NCI-H146 treated with DMSO at 0.1 percent for 48 hours (cell line): ENCODE measurements around the gene CDH1.

ENCODE experiments used
- DNase-seq: peaks from one replicate; lab custom pipeline; 2025; ENCODE audit not compliant: unreplicated experiment; lab: John Stamatoyannopoulos, UW

Gene CDH1

DNA sequence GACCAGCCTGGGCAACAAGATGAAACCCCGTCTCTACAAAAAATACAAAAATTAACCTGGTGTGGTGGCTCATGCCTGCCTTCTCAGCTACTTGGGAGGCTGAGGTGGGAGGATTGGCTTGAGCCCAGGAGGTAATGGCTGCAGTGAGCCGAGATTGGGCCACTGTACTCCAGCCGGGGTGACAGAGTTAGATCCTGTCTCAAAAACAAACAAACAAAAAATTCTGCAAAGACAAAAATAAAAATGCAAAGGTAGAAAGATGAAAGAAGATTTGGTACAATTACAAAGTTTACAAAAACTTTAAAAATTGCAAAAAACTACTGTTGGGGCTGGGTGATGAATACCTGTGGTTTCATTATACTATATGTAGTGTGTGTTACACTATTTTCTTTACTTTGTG lies 5.5 kb upstream of the CDH1 start:
- no peak for DNase-seq

DNA sequence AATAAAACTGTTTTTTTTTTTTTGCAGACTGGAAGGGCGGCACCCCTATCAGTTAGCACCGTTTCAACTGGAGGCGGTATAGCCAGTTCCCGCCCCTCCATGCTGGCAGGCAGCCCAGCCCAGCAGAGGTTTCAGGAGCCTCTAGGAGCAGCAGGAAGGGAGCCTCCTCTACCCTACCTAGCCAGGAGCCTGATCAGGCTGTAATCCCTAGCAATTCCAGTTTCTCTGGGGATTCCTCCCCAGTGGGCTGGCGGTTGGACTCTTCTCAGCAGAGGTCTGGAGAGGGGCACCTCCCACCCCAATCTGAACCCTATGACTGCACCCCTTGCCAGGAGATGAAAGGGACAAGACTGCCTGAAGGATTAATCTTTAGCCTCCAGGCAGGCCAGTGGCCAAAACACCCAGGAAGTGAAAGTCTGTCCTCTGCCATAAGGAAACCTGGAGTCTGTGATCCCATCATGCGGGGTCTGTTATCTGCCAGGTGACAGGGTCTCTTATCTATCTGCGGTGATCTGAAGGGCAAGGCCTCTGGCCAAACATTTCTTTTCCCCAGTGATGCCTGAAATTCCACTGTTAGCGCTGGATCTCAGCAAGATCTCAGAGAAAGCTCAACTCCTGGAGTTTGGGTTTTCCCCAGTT lies 4.9 kb upstream of the CDH1 start:
- DNase-seq, result no peak

DNA sequence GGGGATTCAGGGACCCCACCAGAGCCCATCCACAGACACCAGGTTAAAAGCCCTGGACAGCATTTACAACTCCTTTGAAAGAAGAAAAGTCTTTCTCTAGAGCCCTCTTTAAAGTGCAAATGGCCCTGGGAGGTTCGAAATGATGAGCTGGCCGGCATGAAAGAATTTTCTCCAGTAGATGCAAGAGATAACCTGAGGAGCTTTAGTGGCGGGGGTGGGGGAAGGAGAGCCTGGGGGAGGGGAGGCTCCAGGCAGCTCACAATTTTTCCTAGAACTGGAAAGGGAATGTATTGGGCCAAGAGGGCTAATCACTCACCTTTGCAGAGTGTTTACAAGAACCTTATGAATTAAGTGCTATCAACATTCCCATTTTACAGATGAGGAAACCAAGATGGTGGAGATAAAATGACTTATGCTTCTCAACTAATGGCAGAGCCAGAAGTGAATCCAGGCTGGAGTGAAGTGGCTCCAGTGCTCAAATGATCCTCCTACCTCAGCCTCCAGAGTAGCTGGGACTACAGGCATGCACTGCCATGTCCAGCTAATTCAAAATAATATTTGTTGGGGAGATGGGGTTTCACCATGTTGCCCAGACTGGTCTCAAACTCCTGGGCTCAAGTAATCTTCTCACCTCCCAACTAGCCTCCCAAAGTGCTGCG lies 4.2 kb upstream of the CDH1 start:
- no peak for DNase-seq

DNA sequence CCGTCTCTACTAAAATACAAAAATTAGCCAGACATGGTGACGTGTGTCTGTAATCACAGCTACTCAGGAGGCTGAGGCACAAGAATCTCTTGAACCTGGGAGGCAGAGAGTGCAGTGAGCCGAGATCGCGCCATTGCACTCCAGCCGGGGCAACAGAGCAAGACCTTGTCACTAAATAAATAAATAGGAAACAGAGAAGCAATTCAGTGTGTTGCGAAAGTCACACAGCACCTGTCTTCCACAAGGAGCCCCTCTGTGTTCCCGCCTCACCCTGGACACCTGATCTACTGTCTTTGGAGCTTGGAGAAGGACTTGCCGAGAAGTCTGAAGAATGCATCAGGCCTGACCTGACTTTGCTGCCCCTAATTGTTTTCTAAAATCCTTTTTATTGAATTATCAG lies 3.5 kb upstream of the CDH1 start:
- DNase-seq, result no peak

DNA sequence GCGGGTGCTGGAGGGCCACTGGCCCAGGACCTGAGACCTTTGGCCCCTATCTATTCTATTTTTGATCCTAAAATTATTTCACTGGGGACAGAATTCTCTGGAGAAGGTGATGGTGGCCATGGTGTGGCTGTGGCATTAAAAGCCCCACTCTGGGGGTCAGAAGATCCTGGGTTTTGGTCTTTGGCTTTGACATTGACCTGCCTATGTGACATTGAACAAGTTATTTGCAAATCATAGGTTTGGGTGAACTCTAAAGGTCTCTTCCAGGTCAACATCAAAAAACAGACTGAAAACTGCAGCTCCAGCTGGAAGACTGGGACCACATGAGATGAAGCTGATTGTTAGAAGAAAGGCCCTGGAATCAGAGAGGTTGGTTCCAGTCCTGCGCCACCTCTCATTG lies 2.3 kb upstream of the CDH1 start:
- no peak for DNase-seq

DNA sequence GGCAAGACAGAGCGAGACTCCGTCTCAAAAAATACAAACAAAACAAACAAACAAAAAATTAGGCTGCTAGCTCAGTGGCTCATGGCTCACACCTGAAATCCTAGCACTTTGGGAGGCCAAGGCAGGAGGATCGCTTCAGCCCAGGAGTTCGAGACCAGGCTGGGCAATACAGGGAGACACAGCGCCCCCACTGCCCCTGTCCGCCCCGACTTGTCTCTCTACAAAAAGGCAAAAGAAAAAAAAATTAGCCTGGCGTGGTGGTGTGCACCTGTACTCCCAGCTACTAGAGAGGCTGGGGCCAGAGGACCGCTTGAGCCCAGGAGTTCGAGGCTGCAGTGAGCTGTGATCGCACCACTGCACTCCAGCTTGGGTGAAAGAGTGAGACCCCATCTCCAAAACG lies 531 bp upstream of the CDH1 start:
- DNase-seq, result no peak

DNA sequence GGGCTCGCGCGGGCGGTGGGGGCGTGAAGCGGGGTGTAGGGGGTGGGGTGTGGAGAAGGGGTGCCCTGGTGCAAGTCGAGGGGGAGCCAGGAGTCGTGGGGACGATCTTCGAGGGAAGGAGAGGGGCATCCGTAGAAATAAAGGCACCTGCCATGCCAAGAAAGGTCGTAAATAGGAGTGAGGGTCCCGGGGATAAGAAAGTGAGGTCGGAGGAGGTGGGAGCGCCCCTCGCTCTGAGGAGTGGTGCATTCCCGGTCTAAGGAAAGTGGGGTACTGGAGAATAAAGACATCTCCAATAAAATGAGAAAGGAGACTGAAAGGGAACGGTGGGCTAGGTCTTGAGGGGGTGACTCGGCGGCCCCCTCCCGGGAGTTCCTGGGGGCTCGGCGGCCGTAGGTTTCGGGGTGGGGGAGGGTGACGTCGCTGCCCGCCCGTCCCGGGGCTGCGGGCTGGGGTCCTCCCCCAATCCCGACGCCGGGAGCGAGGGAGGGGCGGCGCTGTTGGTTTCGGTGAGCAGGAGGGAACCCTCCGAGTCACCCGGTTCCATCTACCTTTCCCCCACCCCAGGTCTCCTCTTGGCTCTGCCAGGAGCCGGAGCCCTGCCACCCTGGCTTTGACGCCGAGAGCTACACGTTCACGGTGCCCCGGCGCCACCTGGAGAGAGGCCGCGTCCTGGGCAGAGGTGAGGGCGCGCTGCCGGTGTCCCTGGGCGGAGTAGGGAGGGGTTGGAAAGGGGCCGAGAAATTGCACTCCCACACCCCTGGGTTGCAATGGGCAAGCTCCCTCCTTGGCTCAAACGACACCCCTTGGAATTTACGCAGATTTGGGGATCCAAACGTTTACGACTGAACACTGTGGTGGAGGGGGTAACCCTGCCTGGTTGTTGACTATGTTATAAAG lies 888 bp downstream of the CDH1 start:
- no peak for DNase-seq

DNA sequence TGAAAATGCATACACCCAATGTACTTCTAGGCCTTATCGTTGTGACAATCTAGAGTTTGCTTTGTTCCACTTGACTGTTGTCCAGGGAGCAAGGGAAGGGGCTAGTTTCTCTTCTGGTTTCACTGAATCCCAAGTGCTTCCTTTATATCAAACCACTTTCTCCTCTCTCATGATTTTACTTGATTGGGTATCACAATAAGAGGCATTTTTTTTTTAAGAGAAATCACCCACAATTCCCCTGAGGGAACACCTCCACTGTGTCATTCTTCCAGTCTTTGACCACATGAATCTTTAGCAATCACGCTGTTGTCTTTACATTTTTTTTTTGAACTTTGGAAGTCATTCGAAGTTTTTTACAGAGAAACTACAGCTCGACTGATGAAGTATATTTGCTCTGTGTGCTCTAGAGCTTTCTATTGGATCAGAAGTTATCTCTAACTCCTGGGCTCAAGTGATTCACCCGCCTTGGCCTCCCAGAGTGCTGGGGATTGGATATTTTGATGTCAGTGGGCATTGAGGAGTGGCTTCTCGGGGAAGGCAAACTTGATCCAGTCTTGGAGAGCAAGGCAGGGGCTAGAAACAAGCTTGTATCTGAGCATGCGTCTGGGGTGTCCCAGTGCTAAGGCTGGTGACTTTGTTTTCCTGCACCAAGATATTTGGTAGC lies 3.0 kb downstream of the CDH1 start:
- no peak for DNase-seq

DNA sequence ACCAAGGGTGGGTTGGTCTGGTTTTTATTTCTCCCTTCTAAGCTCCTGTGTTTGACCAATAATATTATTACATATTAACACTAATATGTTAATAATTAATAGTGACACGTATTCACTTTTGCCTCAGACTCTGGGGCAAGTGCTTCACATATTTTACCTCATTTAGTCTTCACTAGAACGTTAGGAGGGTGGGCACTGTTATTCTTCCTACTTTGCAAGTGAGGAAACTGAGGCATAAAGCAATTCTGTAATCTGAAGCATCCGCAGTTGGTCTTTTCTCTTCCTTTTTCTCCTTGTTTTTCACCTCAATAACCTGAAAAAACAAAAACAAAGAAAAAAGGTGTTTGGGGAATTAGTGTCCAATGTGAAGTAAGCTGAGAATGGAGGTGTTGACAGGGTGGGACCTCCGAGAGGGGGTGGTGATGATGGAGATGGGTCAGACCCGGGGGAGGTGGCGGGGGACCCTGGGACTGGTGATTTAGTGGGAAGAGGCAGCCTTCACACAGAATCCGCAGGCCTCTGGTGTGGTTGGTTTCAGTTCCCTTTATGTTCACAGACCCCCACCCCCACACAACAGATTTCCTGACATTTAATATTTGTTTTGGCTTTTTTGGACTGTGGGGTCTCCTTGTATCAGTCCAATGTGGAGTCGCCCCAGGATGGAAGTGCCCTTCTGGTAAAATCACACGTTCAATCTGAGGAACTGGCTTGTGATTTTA lies 3.7 kb downstream of the CDH1 start:
- no peak for DNase-seq

DNA sequence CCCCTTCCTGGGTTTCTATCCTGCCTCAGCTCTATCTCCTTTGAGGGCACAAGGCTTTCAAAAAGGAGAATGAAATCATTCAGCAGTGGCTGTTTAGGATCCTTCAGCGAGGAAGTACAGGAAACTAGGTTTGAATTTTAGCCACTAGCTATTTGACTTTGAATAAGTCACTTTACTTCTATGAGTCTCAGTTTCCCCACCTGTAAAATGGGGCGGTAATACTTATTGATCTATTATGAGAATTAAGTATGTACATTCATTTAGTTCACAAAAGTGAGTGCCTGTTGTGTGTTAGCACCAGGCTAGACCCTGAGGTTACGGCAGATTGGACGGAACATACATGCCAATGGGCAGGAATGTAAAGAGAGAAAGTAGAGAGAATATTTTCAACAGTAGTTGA lies 6.6 kb downstream of the CDH1 start:
- no peak for DNase-seq

DNA sequence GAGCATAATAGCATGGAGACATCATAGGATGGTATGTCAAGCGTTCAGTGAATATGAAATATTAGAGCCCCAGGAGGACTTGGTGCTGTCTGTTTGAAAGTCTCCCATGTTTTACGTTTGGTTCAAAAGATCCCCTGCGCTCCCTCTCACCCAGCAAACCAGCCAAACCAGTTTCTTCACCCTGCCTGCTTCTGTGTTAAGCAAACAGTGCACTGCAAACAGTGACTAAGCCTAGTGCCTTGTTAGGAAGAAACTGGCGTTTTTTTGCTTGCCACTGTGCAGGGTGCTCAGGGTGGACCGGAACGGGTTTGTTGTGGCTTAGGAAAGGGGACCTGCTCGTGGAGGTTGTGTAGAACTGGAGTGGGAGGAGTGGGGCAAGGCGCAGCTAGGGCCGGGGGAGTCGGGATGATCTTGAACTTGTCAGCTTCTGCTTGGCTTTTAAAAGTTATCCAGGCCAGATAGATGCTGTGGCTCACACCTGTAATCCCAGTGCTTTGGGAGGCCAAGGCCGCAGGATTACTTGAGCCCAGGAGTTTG lies 7.7 kb downstream of the CDH1 start:
- DNase-seq, result peak; percentile 69

DNA sequence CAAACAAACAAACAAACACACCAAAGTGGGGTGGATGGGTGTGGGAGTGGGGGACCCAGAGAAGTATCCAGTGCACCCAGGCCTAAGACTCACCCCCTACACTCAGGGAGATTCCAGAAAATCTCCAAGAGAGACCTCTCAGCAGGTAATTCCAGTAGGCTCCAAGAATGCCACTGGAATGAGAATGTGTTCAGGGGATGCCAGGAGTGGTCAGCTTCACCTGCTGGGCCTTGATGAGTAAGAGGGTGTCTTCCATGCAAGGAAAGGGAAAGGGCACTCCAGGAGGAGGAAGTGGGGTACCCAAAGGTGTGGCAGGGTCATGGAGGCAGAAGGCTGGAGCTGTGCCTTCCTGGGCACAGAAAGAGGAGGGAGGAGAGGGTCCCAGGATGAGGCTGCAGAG lies 9.9 kb downstream of the CDH1 start:
- DNase-seq, result no peak

DNA sequence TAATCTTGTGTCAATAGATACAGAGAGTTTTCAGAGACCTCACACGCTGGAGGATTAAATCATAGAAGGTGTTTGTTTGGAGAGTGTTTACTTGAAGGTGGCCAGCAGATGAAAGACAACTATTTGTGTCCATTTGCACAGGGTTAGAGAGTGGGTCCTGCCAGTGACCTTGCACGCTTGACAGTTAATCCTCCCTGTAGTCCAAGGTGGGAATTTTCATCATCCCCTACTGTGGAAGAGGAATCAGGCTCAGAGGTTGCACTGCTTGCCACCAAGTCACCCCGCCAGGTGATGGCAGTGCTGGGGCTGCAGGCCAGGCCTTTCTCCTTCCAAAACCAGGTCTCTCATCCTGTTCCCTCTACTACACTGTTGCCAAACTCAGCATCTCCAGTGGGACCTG lies 12.3 kb downstream of the CDH1 start:
- no peak for DNase-seq

DNA sequence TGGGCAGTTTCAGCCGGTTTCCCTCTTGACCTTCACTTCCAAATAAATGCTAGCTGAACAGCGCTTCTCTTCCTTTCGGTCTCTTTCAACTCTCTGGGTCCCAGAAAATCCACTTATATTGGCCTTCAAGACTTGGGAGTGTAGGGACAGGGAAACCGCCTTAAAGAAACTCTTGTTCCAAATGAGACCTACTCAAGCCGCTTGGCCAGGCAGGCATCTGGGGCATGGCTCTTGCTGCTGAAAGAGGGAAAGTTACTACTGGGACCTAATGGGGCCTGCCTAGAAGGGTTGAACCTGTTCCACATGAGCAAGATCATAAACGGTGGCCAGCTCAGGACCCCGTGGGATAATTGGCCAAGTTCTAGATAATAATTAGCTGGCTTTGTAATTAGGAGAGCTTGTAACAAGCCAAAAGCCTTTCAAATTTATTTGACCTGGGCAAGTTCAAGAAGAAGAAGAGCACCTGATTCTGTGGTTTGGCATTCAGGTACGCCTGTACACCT lies 13.2 kb downstream of the CDH1 start:
- no peak for DNase-seq

DNA sequence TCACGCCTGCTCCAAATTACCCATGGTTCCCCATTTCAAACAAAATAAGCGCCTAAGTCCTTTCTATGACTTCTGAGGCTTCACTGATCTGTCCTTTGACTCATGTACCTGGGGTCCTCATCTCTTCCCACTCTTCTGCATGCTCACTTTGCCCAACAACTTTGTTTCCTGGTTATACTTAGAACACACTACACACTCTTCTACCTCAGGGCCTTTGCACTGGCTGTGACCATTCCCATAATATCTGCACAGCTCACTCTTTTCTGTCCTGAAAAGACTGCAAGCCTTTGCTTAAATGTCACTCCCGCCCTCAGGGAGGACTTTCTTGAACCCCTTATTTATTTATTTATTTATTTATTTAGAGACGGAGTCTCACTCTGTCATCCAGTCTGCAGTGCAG lies 14.1 kb downstream of the CDH1 start:
- no peak for DNase-seq

DNA sequence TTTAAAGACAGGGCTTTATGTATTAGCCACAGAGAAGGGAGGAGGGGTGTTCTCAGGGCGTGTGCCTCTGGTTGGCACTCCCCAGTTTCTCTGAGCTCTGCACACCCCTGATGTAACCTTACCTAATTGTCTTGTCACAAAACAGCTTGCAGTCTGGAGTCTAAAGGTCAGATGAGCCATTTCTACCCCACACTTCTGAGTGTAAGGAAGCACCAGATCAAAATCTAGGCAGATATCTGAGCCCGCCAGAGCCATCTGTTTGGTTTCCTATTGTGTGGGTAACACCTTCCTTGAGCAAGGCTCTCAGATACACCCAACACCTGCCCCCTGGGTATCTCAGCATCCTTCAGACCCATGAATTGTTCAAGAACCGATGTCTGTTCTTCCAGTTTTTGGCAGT lies 15.5 kb downstream of the CDH1 start:
- peak; percentile 1 for DNase-seq

DNA sequence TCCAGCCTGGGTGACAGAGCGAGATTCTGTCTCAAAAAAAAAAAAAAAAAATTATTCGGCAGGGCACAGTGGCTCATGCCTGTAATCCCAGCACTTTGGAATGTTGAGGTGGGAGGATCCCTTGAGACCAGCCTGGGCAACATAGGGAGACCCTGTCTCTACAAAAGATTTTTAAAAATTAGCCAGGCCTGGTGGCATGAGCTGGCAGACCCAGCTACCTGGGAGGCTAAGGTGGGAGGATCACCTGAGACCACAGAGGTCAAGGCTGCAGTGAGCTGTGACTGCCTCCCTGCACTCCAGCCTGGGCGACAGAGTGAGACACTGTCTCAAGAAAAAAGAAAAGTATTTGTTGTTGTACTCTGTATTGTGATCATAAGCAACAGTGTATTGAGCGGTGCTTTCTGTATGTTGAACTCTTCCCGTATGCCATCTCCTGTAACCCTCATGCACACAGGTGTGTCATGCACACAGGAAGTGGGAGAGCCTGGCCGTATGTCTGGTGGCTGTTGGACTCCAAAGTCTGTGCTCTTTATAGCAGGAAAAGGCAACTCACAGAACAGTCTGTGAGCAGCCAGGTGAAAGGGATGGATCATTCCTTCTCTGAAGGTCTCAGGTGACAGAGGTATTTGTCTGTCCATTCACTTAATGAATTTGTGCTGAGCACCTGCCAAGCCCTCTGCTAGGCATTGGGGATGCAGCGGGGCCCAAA lies 17.1 kb downstream of the CDH1 start:
- DNase-seq, result no peak

DNA sequence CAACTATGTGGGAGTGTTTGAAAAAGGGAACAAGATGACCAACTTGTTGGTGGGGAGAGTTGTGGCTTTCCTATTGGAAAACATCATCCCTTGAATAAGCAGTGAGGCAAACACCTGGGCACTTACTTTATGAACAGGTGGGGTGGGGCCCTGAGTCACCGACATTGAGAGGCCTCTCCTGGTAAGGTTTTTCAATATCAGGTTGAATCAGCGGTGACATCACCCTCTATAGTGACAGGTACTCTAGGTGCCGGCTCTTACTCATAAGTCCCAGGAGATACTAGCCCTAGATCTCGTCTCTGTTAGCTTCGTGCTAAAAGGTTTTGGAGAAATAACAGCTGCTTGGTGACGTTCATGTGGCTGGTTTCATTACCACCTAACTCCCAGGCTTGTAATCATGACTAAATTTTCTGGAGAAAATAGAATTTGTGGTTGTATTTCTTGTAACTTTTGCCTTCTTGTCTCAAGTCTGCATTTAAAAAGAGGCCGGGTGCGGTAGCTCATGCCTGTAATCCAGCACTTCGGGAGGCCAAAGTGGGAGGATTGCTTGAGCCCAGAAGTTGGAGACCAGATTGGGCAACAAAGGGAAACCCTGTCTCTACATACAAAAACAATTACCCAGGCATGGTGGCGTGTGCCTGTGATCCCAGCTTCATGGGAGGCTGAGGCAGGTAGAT lies 19.3 kb downstream of the CDH1 start:
- no peak for DNase-seq

DNA sequence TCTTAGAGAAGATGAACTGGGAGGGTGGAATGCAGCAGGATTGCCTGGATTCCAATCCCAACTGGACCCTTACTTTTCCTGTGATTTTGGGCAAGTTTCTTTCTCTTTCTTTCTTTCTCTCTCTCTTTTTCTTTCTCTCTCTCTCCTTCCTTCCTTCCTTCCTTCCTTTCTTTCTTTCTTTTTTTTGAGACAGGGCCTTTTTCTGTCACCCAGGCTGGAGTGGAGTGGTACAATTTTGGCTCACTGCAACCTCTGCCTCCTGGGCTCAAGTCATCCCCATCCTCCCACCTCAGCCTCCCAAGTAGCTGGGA lies 20.5 kb downstream of the CDH1 start:
- DNase-seq, result no peak

DNA sequence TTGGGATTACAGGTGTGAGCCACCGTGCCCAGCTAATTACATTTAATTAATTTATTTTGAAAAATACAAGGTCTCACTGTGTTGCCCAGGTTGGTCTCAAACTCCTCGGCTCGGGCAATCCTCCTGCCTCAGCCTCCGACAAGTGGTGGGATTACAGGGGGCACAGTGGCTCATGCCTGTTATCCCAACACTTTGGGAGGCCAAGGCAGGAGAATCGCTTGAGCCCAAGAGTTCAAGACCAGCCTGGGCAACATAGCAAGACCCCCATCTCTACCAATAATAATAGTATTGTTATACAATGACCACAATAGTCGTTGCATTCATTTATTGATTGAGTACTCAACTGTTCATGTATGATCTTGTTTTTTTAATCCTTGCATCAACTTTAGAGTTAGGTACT lies 22.0 kb downstream of the CDH1 start:
- DNase-seq, result no peak
